Measurements from ENCODE around the gene WDR37. TPM values are rescaled to one million over a fixed set of nuclear protein-coding genes. Genes with fewer than 3 reads are reported as not detected.
A peak's percentile ranks its signal among the peaks of the same experiment; 100 is the strongest.
"Not testable (repeated sequence)": the region's sequence is repeated elsewhere in the genome, so short reads cannot be mapped to it uniquely, and the experiment has no call there.

Gene WDR37, protein sequence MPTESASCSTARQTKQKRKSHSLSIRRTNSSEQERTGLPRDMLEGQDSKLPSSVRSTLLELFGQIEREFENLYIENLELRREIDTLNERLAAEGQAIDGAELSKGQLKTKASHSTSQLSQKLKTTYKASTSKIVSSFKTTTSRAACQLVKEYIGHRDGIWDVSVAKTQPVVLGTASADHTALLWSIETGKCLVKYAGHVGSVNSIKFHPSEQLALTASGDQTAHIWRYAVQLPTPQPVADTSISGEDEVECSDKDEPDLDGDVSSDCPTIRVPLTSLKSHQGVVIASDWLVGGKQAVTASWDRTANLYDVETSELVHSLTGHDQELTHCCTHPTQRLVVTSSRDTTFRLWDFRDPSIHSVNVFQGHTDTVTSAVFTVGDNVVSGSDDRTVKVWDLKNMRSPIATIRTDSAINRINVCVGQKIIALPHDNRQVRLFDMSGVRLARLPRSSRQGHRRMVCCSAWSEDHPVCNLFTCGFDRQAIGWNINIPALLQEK
- 28.0 TPM for total RNA-seq
- long read RNA-seq, full-length matches to known transcripts: 7 of 56 reads
- long read RNA-seq, partial matches to known transcripts: 16 of 56 reads
- long read RNA-seq, other reads (novel, unspliced or antisense): 33 of 56 reads

GRCh38 chr10:1056326-1057105 is at the start of gene WDR37:
Gene WDR37 (plus strand): TSS chr10:1056385. CDS start chr10:1072156, 15,771 bp downstream.
- intact Hi-C loops (cut with DNase I): no loop called here
- peak; percentile 93 for DNase-seq
- ATAC-seq (ENCODE audit: poor library complexity): peak; percentile 97

GRCh38 chr10:1006573-1006972 is 49.6 kb upstream of the WDR37 start:
- ATAC-seq (ENCODE audit: poor library complexity) (no peak), DNase-seq (no peak)
- intact Hi-C loops (cut with DNase I): no loop called here

DNA sequence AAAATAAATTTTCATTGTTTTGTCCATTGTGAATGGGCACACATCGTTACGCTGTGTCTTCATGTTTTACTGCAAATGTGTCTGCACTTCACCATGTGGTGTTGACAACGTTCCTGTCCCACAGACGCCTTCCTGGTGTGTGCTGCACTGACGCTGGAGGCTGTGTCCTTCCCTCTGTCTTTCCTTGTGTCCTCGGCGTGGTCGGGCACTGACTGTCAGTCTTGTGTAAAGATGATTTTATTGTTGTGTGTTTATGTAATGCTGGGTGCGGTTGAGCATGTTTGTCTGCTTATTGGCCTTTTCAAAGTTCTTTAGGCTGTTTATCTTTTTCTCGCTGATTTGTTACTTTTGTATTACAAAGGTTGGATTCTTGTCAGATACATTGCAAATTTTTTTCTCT is 48.6 kb upstream of the WDR37 start:
- ATAC-seq (ENCODE audit: poor library complexity): no peak
- no peak for DNase-seq
- intact Hi-C loops (cut with DNase I): no loop called here

GRCh38 chr10:1009071-1009494 is 47.1 kb upstream of the WDR37 start:
- intact Hi-C loops (cut with DNase I): no loop called here
- ATAC-seq (ENCODE audit: poor library complexity): no peak
- DNase-seq: no peak

DNA sequence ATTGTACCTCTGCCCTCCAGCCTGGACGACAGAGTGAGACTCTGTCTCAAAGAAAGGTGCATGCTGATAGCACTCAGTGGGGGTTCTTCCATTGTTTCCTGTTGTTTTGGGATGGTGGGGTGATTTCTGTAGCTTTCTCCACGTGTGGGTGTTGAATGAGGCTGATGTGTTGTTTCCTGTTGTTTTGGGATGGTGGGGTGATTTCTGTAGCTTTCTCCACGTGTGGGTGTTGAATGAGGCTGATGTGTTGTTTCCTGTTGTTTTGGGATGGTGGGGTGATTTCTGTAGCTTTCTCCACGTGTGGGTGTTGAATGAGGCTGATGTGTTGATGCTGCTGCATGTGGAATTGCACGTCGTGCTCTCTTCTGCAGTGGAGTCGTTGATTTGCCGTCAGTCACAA is 46.2 kb upstream of the WDR37 start:
- ATAC-seq (ENCODE audit: poor library complexity); DNase-seq; intact Hi-C loops (cut with DNase I): not testable (repeated sequence)

DNA sequence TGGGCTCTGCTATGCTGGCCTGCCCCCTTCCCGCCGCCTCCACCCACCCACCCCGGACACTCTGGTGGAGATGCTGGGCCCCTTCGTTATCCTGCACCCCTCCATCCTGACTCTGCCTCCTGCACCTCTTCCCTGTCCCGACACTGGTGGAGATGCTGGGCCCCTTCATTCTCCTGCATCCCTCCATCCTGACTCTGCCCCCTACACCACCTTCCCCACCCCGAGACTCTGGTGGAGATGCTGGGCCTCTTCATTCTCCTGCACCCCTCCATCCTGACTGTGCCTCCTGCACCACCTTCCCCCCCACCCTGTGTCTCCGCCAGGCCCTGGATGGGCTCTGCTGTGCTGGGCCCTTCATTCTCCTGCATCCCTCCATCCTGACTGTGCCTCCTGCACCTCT is 45.5 kb upstream of the WDR37 start:
- intact Hi-C loops (cut with DNase I): no loop called here
- ATAC-seq (ENCODE audit: poor library complexity): no peak
- DNase-seq: no peak

- DNase-seq: no peak
- intact Hi-C loops (cut with DNase I): no loop called here
- no peak for ATAC-seq (ENCODE audit: poor library complexity)
Measured at GRCh38 chr10:1011696-1012095, 44.5 kb upstream of the WDR37 start.

GRCh38 chr10:1015688-1016087 is 40.5 kb upstream of the WDR37 start:
- ATAC-seq (ENCODE audit: poor library complexity) (no peak), DNase-seq (no peak)
- intact Hi-C loops (cut with DNase I): no loop called here

GRCh38 chr10:1019362-1019761 is 36.8 kb upstream of the WDR37 start:
- no peak for DNase-seq
- ATAC-seq (ENCODE audit: poor library complexity): no peak
- intact Hi-C loops (cut with DNase I): no loop called here

- DNase-seq (no peak), ATAC-seq (ENCODE audit: poor library complexity) (no peak)
- intact Hi-C loops (cut with DNase I): no loop called here
Measured at GRCh38 chr10:1020460-1020859, 35.7 kb upstream of the WDR37 start.

- intact Hi-C loops (cut with DNase I): no loop called here
- DNase-seq: no peak
- ATAC-seq (ENCODE audit: poor library complexity): no peak
Measured at GRCh38 chr10:1020958-1021357, 35.2 kb upstream of the WDR37 start.

- no peak for DNase-seq
- intact Hi-C loops (cut with DNase I): no loop called here
- peak; percentile 77 for ATAC-seq (ENCODE audit: poor library complexity)
Measured at GRCh38 chr10:1022413-1022812, 33.8 kb upstream of the WDR37 start.

GRCh38 chr10:1024103-1024502 is 32.1 kb upstream of the WDR37 start:
- intact Hi-C loops (cut with DNase I): no loop called here
- DNase-seq (no peak), ATAC-seq (ENCODE audit: poor library complexity) (no peak)

DNA sequence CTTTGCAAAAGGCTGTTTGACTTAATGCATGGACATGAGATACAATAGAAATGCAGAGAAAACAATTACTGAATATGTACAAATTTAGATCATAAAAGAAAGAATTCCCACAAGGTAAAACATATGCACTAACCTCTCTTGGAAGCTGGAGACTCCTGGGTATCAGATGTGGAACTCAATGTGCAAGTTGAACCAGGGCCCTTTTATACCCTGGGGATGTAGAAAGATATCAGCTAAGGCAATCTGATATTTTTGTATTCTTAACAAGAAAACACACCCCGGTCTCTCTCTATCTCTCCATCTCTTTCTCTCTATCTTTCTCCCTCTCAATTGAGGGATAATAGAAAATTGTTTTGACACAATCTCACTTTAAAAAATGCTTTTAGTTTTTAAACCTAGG is 30.5 kb upstream of the WDR37 start, which contains the start of gene IDI2:
Gene IDI2 (minus strand): TSS at position 177 of the 400 bp plus-strand sequence. CDS start 1,136 bp downstream, outside the sequence.
- DNase-seq (no peak), ATAC-seq (ENCODE audit: poor library complexity) (no peak)
- intact Hi-C loops (cut with DNase I): no loop called here

DNA sequence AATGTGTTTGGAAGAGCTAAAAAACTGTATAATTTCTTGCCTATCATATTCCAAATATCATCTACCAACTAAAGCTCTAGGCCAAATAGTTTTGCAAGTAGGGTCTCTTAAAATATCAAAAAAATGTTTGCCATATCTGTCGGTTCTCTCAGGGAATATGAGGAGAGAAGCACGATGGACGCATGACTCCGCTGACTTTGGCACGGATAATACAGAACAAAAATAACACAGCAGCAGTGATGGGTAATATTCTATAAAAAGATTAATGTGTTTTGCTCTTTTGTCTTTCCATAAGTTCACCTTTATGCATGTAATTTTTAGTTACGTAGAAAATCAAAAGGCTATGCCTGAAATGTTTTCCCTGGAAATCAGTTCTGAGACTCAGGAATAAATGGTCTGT is 29.6 kb upstream of the WDR37 start:
- ATAC-seq (ENCODE audit: poor library complexity) (peak; percentile 64), DNase-seq (no peak)
- intact Hi-C loops (cut with DNase I): no loop called here

- intact Hi-C loops (cut with DNase I): no loop called here
- ATAC-seq (ENCODE audit: poor library complexity) (no peak), DNase-seq (no peak)
Measured at GRCh38 chr10:1029838-1030237, 26.3 kb upstream of the WDR37 start.

GRCh38 chr10:1033601-1034000 is 22.6 kb upstream of the WDR37 start:
- ATAC-seq (ENCODE audit: poor library complexity): peak; percentile 66
- intact Hi-C loops (cut with DNase I): no loop called here
- DNase-seq: no peak

DNA sequence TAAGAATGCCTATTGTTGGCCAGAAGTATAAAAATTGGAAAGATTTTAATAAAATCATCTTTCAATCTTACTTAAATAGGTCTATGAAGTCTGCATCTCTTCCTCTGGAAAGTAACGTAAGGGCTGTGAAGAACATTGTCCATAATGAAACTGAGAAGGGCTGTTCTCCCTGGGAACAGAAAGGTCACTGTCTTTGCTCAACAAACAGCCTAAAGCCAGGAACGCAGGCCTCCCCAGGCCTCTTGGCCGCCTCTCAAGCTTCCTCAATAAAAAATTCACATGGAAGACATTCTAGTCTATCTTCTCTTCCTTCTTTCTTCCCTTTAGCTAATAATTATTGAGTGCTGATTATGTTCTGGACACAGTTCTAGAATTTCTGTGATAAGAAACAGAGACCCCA is 21.4 kb upstream of the WDR37 start:
- DNase-seq (no peak), ATAC-seq (ENCODE audit: poor library complexity) (no peak)
- intact Hi-C loops (cut with DNase I): no loop called here

DNA sequence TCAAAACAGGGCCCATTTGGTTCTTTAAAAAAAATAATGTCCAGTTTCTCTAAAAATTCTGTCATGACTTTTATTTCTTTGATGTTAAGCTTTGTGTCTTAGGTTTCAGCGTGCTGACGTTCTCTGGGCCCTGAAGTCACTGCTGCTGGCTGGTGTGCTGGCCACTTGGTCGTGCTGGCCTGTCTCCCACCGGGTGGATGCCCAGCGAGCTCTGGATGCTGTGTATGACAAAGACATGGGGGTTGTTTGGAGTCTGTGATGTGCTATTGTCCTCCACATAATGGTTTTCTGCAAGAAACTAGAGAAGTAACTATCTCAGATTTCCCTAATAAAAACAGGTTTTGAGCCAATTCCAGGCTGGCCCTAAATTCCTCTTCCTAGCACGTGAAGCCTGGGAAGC is 21.0 kb upstream of the WDR37 start:
- intact Hi-C loops (cut with DNase I): no loop called here
- ATAC-seq (ENCODE audit: poor library complexity) (no peak), DNase-seq (no peak)
